Left forelimb (tissue), 1 donor: ENCODE measurements around the gene G0S2.

ENCODE experiments used
- DNase-seq: peaks from one replicate; pipeline ENCODE4 v3.0.0-alpha.2; 2018; ENCODE audit warnings: low spot score

The G0S2 gene, protein sequence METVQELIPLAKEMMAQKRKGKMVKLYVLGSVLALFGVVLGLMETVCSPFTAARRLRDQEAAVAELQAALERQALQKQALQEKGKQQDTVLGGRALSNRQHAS

GRCh38 chr1:209674957-209675564 lies at the start of gene G0S2:
G0S2 (plus strand) TSS chr1:209675412; CDS start chr1:209675685, 273 bp downstream.
- peak; percentile 78 for DNase-seq

DNA sequence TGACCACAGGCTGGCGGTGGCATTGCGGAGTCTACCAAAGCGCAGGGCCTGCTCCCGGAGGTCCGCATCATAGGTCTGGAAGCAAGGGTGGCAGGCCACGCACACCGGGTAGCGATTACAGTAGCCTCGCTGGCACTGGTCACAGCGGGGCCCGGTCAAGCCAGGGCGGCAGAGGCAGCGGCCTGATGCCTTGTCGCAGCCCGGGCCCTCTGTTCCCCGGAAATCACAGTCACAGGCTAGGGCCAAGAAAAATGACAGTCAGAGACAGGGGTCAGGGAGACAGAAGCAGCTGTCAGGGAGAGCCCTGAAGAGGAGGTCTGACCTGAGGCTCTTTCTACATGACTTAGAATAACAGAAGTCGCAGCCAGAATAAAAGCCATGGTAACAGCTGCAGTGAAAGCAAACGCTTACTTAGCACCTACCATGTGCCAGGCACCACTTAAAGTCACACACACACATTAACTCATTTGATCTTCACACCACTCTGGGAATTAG lies 49.4 kb upstream of the G0S2 start:
- DNase-seq: no peak

- DNase-seq: no peak
These were observed 48.7 kb upstream of the G0S2 start for GRCh38 chr1:209626346-209627026.

DNA sequence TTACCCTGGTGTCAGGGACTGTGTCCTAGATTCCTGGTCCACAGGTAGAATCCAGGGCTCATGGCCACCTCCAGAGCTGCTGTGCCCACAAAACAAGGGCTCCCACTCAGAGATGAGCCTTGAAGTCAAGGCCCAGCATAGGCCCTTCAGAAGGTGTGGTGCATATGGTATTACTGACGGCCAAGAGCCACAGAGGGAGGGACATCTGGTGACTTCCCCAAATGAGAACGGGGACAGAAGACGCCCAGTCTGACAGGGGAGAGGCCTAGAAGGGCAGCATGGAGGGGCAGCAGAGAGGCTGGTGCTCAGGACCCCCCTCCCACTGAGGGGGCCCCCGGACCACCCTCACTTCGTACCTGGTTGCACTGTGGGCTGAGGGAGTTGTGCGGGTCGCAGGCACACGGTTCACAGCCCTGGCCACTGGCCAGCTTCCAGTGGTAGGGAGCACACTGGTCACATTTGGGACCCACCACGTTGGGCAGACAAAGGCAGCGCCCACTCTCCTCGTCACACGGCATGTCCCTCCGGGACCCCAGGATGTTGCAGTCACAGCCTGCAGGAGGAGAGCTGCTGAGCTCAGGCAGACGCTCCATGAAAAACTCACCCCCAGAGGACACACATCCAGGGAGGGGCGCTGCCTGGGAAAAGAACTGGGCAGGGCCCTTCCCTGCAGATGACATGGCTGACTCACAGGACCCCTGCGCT lies 48.0 kb upstream of the G0S2 start:
- no peak for DNase-seq

DNA sequence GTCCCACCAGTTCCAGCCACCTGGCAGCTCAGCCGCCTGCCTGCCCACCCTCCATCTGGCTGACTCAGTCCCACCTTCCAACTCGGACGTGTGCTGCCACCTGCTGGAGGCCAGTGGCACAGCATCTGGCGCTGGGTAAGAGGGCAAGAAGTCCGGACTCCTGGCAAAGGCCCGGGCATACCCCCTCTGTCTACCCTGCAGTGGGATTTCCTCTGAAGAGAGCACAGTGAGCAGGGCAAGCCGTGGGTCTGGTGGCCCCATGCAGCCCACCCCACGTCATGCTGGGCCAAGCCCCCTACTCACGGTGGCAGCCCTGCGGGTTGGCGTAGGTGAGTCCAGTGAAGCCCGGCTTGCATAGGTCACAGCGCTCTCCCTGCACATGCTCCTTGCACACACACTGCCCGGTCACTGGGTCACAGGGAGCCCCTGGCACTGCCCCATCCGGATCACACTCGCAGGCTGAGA lies 47.4 kb upstream of the G0S2 start:
- DNase-seq: peak; percentile 87

DNA sequence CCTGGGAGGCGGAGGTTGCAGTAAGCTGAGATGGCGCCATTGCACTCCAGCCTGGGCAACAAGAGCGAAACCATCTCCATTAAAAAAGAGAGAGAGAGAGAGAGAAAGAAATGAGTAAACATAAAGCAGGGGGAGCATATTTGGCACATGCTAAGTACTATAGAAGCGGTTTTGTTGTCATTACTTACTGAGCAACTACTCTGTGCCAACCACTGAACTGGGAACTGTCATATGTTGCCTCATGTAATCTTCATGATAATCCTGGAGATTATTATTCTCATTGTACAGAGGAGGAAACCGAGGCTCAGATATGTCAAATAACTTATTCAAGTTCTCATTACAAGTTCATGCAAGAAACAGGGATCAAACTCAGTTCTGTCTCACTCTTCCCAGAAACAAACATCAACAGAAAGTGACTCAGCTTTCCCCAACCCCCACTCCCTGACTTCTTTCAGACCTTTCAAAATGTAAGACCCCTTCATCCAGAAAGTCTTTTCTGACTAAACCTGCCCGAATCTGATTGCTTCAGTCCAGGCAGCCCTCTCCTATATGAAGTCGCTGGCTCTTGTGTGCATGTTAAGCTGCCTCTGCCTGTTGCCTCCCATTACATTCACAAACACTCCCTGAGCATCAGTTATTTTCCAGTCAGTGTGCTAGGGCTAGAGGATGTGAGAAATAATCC lies 46.5 kb upstream of the G0S2 start:
- DNase-seq: no peak

GRCh38 chr1:209629621-209630382 lies 45.4 kb upstream of the G0S2 start:
- no peak for DNase-seq

GRCh38 chr1:209630383-209631225 lies 44.6 kb upstream of the G0S2 start:
- DNase-seq: no peak

DNA sequence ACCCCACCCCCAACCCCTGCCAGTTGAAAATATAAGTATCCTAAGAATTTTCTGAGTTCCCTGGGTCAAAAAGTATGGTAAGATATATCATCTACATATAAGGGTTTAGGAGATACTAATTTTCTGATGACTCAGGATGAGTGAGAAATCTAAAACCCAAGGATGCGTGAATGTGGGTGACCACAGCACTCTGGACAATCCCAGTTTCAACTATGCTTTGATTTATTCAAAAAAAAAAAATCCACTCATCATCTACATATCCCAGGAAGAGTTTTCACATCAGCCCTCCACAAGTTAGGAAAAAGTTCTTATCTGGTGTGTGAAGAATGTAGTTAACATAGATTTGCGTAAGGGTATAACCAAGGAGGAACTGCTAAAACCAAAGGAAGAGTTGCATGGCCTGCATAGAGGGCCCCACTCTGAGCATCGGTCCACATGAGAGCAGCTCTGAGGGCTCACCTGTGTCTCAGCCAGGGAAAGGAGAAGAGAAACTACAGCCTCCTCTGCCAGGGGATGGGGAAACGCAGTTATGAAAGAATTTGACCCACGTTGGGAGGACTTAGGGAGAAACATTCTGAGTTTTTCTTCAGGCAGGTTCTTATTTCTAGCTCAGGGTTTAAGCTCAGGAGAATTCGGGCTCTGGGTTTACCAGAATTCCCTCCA lies 41.7 kb upstream of the G0S2 start:
- DNase-seq: no peak

DNA sequence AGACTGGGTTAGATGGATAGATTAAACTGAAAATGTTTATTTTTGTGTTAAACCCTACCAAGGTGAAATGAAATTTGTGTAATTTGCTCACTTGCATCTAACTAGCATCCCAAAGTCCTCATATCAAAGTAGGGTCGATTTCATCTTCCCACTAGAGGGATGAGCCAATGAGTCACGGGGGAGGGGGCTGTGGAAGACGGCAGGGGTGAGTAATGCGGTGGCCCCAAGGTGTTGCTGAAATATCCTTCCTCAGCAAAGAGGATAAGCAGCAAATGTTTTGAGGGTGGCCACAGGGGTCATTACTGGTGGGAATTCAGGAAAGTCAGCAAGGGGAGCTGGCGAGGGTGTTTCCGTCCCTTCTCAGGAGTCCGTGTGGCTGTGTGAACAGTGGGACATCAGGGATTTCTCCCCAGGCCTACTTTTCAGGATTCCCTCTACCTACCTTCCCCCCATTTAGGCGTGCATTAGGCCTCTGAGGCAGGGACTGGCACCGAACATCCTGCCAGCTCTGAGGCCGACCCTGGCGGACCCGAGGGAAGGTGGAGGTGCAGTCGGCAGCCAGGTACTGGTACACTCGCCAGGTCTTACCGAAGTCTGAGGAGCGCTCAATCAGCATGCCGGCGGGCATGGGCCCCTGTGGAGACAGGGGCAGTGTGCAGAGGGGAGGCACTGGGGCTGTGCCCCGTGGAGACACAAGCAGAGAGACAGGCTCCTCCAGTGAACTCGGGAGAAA lies 41.0 kb upstream of the G0S2 start:
- no peak for DNase-seq

GRCh38 chr1:209635850-209636249 lies 39.4 kb upstream of the G0S2 start:
- no peak for DNase-seq

- no peak for DNase-seq
These were observed 33.4 kb upstream of the G0S2 start for GRCh38 chr1:209641832-209642172.

DNA sequence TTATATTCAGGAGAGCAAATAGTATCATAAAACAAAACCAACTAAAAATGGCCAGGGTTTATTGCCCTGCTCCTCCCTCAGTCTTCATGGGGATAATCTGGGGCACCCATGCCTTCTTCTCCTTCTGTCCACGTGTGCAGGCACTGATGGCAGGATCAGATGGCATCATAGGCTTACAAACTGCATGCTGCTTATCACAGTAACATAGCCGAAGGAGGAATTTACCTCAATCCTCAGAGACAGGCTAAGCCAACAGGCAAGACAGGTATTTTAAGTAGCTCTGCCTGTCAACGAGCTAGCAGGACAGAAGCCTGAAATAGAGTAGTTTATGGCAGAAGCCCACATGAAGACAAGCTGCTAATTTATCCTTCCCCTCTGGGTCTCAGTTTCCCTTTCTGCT lies 32.4 kb upstream of the G0S2 start:
- no peak for DNase-seq

DNA sequence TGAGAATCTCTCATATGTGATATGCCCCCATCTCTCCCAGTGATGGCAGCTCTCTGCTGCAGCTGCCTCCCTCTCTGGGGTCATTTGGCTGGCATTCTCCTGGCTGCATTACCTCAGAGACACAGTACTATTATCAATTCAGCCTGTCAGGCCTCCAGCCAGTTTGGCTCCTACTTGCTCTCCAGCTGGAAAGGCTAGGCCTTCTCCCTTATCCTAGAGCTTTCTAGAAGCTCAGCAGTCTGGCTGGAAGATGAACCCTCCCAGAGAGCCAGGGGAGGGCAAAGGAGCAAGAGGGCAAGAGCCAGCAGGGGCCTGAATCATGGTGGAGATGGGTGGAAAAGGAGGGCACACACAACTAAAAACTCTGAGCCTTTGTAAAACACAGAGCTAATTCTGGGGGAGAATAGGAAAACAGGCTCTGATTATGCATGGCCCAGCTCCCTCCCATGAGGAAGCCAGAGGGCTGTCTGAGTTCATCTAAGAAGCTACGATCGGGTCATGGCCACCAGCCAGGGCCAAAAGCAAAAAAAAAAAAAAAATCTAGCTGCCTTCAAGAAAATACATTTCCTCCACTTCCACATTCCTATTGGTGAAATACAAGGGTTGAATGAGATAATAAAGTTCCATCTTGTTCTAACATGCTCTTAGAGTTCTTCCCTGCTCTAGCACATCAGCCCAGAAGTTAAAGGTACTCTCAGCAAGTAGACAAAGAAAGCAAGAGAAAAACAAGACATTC lies 31.8 kb upstream of the G0S2 start:
- no peak for DNase-seq

- no peak for DNase-seq
These were observed 29.4 kb upstream of the G0S2 start for GRCh38 chr1:209645574-209646452.

- no peak for DNase-seq
These were observed 28.7 kb upstream of the G0S2 start for GRCh38 chr1:209646558-209646957.

GRCh38 chr1:209647156-209647555 lies 28.1 kb upstream of the G0S2 start:
- no peak for DNase-seq

DNA sequence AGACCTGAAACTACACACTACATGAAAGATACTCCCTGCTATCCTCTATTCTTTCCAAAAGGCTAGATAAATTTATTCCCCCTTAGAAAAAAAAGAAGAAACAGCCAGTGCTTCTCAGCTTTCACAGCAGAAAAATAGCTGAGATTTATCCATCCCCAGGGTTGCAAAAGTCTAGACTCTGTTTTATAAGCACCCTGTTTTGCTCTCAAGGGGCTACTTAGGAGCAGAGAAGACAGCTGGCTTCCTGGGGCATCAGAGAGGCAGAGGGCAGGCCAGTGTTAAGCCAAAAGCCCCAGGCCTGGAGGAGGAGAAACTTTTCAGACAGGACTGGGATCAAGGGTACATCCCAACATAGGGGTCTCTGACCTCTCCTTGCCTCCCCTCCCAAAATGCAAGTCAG lies 26.9 kb upstream of the G0S2 start:
- no peak for DNase-seq
